HCT116 (cell line): ENCODE measurements around the gene DNMT3L. TPM values are rescaled to one million over a fixed set of nuclear protein-coding genes. Genes with fewer than 3 reads are reported as not detected.

Experiments
- ATAC-seq: fragments of 200-7000 bp; cut with Tn5 transposase; 2 replicates; pipeline ENCODE4 v1.9.1; 2020; ENCODE audit warnings: mild to moderate bottlenecking, moderate library complexity
- BruUV-seq: library from RNA; stranded (reverse); fragments of 400-500 nt; replicated peaks from 2 replicates; lab custom pipeline; 2021; lab: Mats Ljungman, UMichigan
- CTCF ChIA-PET: fragments of 300-600 bp; sonication (Branson Sonifier 250); formaldehyde crosslinking; loops from one replicate; lab custom pipeline; 2021; ENCODE audit warnings: antibody characterized with exemption; lab: Charles Lee
- POLR2A ChIA-PET: fragments of 300-600, 350-600 bp; sonication (Branson Sonifier 250); formaldehyde crosslinking; loops from one replicate; lab custom pipeline; 2021; ENCODE audit warnings: antibody characterized with exemption; lab: Charles Lee
- RAD21 ChIA-PET, 2 experiments: fragments of 300-600 bp; sonication (Branson Sonifier 250); formaldehyde crosslinking; loops; one replicate each; lab custom pipeline; 2023; ENCODE audit warnings: low total read pairs in 2 of 2; ENCODE audit not compliant: uncharacterized antibody in 2 of 2, unreplicated experiment in 2 of 2, low non-redundant PET in 1 of 2; lab: Charles Lee
- DNase-seq: peaks from one replicate; pipeline ENCODE4 v3.0.0-alpha.2; 2010; ENCODE audit warnings: low read depth, low spot score
- H2AFZ ChIP-seq: fragments of 200-600 bp; shearing (Covaris generic), sonication (generic); 2 replicates; pipeline ENCODE4 v1.6.1; 2017; ENCODE audit warnings: low read depth, mixed run types, mixed read lengths, antibody characterized with exemption, low read length; ENCODE audit not compliant: poor library complexity, severe bottlenecking
- H3K27ac ChIP-seq: 2 replicates; pipeline ENCODE4 v1.5.1; 2012; ENCODE audit warnings: low read depth, low read length
- H3K27me3 ChIP-seq: fragments of 200-600 bp; sonication (generic); 2 replicates; pipeline ENCODE4 v1.6.1; 2016; ENCODE audit warnings: mixed run types, low read length, mixed read lengths; ENCODE audit not compliant: insufficient read depth
- H3K36me3 ChIP-seq, 2 experiments: fragments of 200-500 bp in 1 of 2; fragments of 200-600 bp in 1 of 2; sonication (Bioruptor generic) in 1 of 2; sonication (generic) in 1 of 2; 2 replicates each; pipeline versions ENCODE4 v1.5.1 to v1.6.1; 2014 to 2016; ENCODE audit warnings: low read length in 2 of 2, inconsistent platforms in 1 of 2, mixed read lengths in 1 of 2, mixed run types in 1 of 2; ENCODE audit not compliant: insufficient read depth in 2 of 2, control insufficient read depth in 1 of 2
- H3K4me1 ChIP-seq, 2 experiments: fragments of 200-600 bp in 1 of 2; sonication (generic) in 1 of 2; 2 replicates each; pipeline versions ENCODE4 v1.5.1 to v1.6.1; 2012 to 2017; ENCODE audit warnings: low read length in 2 of 2, inconsistent platforms in 1 of 2, mild to moderate bottlenecking in 1 of 2, mixed read lengths in 1 of 2, mixed run types in 1 of 2, moderate library complexity in 1 of 2; ENCODE audit not compliant: insufficient read depth in 2 of 2, control insufficient read depth in 1 of 2
- H3K4me2 ChIP-seq: fragments of 200-600 bp; sonication (generic); 2 replicates; pipeline ENCODE4 v1.6.1; 2017; ENCODE audit warnings: mixed run types, low read length, mixed read lengths
- H3K4me3 ChIP-seq, 2 experiments: fragments of 200-600 bp in 1 of 2; sonication (generic) in 1 of 2; replicated peaks in 1 of 2; 2 replicates each; pipeline ENCODE4 v1.5.1; 2011 to 2016; ENCODE audit warnings: low read length in 2 of 2, control low read depth in 1 of 2, low read depth in 1 of 2, mild to moderate bottlenecking in 1 of 2, mixed read lengths in 1 of 2, mixed run types in 1 of 2
- H3K79me2 ChIP-seq: fragments of 200-600 bp; sonication (generic); 2 replicates; pipeline ENCODE4 v1.6.1; 2017; ENCODE audit warnings: mild to moderate bottlenecking, mixed run types, low read length, moderate library complexity, mixed read lengths; ENCODE audit not compliant: insufficient read depth
- H3K9ac ChIP-seq: fragments of 200-600 bp; sonication (generic); 2 replicates; pipeline ENCODE4 v1.6.1; 2016; ENCODE audit warnings: low read length, mixed read lengths
- H3K9me2 ChIP-seq: fragments of 200-600 bp; sonication (generic), shearing (Covaris generic); 2 replicates; pipeline ENCODE4 v1.6.1; 2017; ENCODE audit warnings: mixed run types, mild to moderate bottlenecking, moderate library complexity; ENCODE audit not compliant: insufficient read depth
- H3K9me3 ChIP-seq, 2 experiments: fragments of 200-500 bp in 1 of 2; fragments of 200-600 bp in 1 of 2; sonication (Bioruptor generic) in 1 of 2; sonication (generic) in 1 of 2; 2 replicates each; pipeline ENCODE4 v1.6.1; 2014 to 2017; ENCODE audit warnings: low read length in 2 of 2, mixed read lengths in 2 of 2, inconsistent platforms in 1 of 2, low read depth in 1 of 2, mild to moderate bottlenecking in 1 of 2, mixed run types in 1 of 2, moderate library complexity in 1 of 2; ENCODE audit not compliant: control insufficient read depth in 1 of 2, insufficient read depth in 1 of 2
- H4K20me1 ChIP-seq: fragments of 200-600 bp; sonication (generic), shearing (Covaris generic); 2 replicates; pipeline ENCODE4 v1.6.1; 2017; ENCODE audit warnings: mixed run types, mild to moderate bottlenecking, moderate library complexity; ENCODE audit not compliant: insufficient read depth
- EZH2 ChIP-seq: fragments of 200-600 bp; sonication (generic); IDR thresholded peaks from 2 replicates; pipeline ENCODE4 v1.6.1; 2017; ENCODE audit warnings: antibody characterized with exemption, mixed run types
- EZH2phosphoT487 ChIP-seq: fragments of 200-600 bp; IDR thresholded peaks from 2 replicates; pipeline ENCODE4 v1.6.1; 2018; ENCODE audit warnings: antibody characterized with exemption, borderline replicate concordance
- FOSL1 ChIP-seq: IDR thresholded peaks from 2 replicates; pipeline ENCODE4 v1.6.1; 2012; ENCODE audit warnings: low read depth
- RAD21 ChIP-seq: IDR thresholded peaks from 2 replicates; pipeline ENCODE4 v1.6.1; 2012; ENCODE audit warnings: low read depth, mild to moderate bottlenecking
- REST ChIP-seq: IDR thresholded peaks from 2 replicates; pipeline ENCODE4 v1.6.1; 2012; ENCODE audit warnings: low read depth
- SIN3A ChIP-seq: IDR thresholded peaks from 2 replicates; pipeline ENCODE4 v1.6.1; 2012; ENCODE audit warnings: low read depth
- SP1 ChIP-seq: IDR thresholded peaks from 2 replicates; pipeline ENCODE4 v1.6.1; 2012; ENCODE audit warnings: low read depth
- intact Hi-C: fragments of 100-400 bp; cut with micrococcal nuclease; formaldehyde crosslinking; loops from 2 replicates; pipeline ENCODE4 v1.10.0; 2022
- total RNA-seq: library from RNA; stranded (reverse); gene quantifications from one replicate; pipeline ENCODE4 v1.2.1, GENCODE V29; 2021; ENCODE audit not compliant: unreplicated experiment

The DNMT3L gene
- total RNA-seq, 1 experiment from 2014 or later, result not detected

GRCh38 chr21:44272284-44272858 lies 10.7 kb upstream of the DNMT3L start (continued):
- TF ChIP-seq REST (no peak), RAD21 (no peak), EZH2 (no peak), FOSL1 (no peak), SIN3A (no peak)
- TF ChIP-seq, all 23 proteins: peak for 0

GRCh38 chr21:44271558-44272283 lies 10.0 kb upstream of the DNMT3L start:
- POLR2A ChIA-PET, result no interaction called here
- Histone ChIP-seq H4K20me1 (no peaks in the 10 kb centered on the region), H3K9me3 (no peaks in the 10 kb centered on the region), H3K4me1 (no peaks in the 10 kb centered on the region), H2AFZ (no peak overlapping the region), H3K9ac (no peak overlapping the region), H3K79me2 (no peaks in the 10 kb centered on the region), H3K27me3 (no peaks in the 10 kb centered on the region), H3K36me3 (no peaks in the 10 kb centered on the region), H3K27ac (no peak overlapping the region), H3K4me2 (no peak overlapping the region), H3K9me2 (no peaks in the 10 kb centered on the region), H3K4me3 (no peak overlapping the region)
- CTCF ChIA-PET, result no interaction called here
- no TSS peak for BruUV-seq
- RAD21 ChIA-PET, result no interaction called here
- DNase-seq (no peak), ATAC-seq (no peak)
- intact Hi-C loops, result no loop called here
- TF ChIP-seq SP1 (no peak), EZH2phosphoT487 (no peak)
